Esophagus (tissue), 2 donors: Measurements from ENCODE around the gene RPS5. TPM values are rescaled to one million over a fixed set of nuclear protein-coding genes. Genes with fewer than 3 reads are reported as not detected.
"Not testable (repeated sequence)": the region's sequence is repeated elsewhere in the genome, so short reads cannot be mapped to it uniquely, and the experiment has no call there.

Experiments used
- H3K27ac ChIP-seq, 2 donors: one replicate each; pipeline ENCODE4 v1.5.1; 2013; ENCODE audit warnings: low read depth in 2 of 2, mild to moderate bottlenecking in 2 of 2, inconsistent platforms in 1 of 2, low read length in 1 of 2, moderate library complexity in 1 of 2
- H3K27me3 ChIP-seq, 2 donors: one replicate each; pipeline ENCODE4 v1.6.1; 2013; ENCODE audit warnings: low read length in 2 of 2, control low read depth in 1 of 2, mild to moderate bottlenecking in 1 of 2; ENCODE audit not compliant: insufficient read depth in 2 of 2, control insufficient read depth in 1 of 2
- H3K36me3 ChIP-seq, 2 donors: one replicate each; pipeline ENCODE4 v1.6.1; 2013; ENCODE audit warnings: low read length in 1 of 2; ENCODE audit not compliant: control insufficient read depth in 2 of 2, insufficient read depth in 2 of 2
- H3K4me1 ChIP-seq, 2 donors: one replicate each; pipeline ENCODE4 v1.6.1; 2013; ENCODE audit warnings: low read length in 1 of 2; ENCODE audit not compliant: control insufficient read depth in 2 of 2, insufficient read depth in 2 of 2
- H3K4me3 ChIP-seq, 2 donors: one replicate each; pipeline ENCODE4 v1.5.1; 2013; ENCODE audit warnings: low read length in 2 of 2, mild to moderate bottlenecking in 2 of 2, low read depth in 1 of 2, moderate library complexity in 1 of 2
- H3K9me3 ChIP-seq, 2 donors: one replicate each; pipeline ENCODE4 v1.6.1; 2013; ENCODE audit warnings: mild to moderate bottlenecking in 2 of 2, low read depth in 1 of 2, low read length in 1 of 2, moderate library complexity in 1 of 2; ENCODE audit not compliant: control insufficient read depth in 2 of 2, insufficient read depth in 1 of 2
- WGBS, 2 donors: extraction: QIAGEN DNeasy Blood & Tissue Kit; methylation state at CpG; one replicate each; pipeline ENCODE4 v1.1.7; 2013; 5-methylcytosine and 5-hydroxymethylcytosine counted together
- polyA plus RNA-seq, 2 donors: library from polyadenylated mRNA; stranded (reverse); fragments of 200-250 nt; gene quantifications; one replicate each; pipeline ENCODE4 v1.2.3, GENCODE V29; 2013
- donor health status: healthy with polysubstance abuse.
- donor health status: Bipolar disorder and iron deficiency.

RPS5 gene
- 1,000 to 10,000 TPM in 1 of 2 donors, 100 to 1,000 TPM in 1; 725 to 1,912 TPM for polyA plus RNA-seq

- peak within 1 kb of the TSS; percentile 80 to 84 for H3K4me3 ChIP-seq
- H3K4me1 ChIP-seq, result peaks cover 9 to 18% of the 10 kb centered on the region in 2 donors
- no peaks in the 10 kb centered on the region for H3K27me3 ChIP-seq
- 0 to 1% methylated on average over 64 of the region's 64 CpGs for WGBS, 2 donors
- H3K9me3 ChIP-seq, result no peaks in the 10 kb centered on the region
- H3K36me3 ChIP-seq, result peaks cover 0 to 4% of the 10 kb centered on the region in 2 donors
- H3K27ac ChIP-seq, result peak within 1 kb of the TSS; percentile 98 to 99
Measured at GRCh38 chr19:58386576-58387337, at the start of gene RPS5. Gene RPS5, plus strand, starts transcription at chr19:58387269. Its CDS starts 869 bp downstream, at chr19:58388138.

DNA sequence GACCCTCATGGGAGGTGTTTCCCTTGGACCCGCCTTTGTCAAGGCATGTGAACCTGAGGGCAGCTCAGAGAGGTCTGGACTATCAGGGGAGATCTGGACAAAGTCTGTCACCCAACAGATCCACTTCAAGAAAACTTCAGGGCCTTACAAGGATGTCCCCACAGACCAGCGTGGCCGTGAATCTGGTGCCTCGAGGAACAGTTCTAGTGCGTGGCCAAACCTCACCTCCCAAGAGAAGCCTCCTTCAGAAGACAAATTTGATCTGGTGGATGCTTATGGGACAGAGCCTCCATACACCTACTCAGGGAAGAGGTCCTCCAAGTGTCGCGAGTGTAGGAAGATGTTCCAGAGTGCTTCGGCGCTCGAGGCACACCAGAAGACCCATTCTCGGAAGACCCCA is 48.7 kb upstream of the RPS5 start:
- Histone ChIP-seq H3K4me3 (no peak overlapping the region), H3K27me3 (no peaks in the 10 kb centered on the region), H3K36me3 (peaks cover 19 to 36% of the 10 kb centered on the region in 2 donors), H3K4me1 (no peaks in the 10 kb centered on the region), H3K9me3 (peaks cover 0 to 14% of the 10 kb centered on the region in 2 donors), H3K27ac (no peak overlapping the region)
- WGBS, 2 donors, result 96 to 97% methylated on average over 11 of the region's 11 CpGs

DNA sequence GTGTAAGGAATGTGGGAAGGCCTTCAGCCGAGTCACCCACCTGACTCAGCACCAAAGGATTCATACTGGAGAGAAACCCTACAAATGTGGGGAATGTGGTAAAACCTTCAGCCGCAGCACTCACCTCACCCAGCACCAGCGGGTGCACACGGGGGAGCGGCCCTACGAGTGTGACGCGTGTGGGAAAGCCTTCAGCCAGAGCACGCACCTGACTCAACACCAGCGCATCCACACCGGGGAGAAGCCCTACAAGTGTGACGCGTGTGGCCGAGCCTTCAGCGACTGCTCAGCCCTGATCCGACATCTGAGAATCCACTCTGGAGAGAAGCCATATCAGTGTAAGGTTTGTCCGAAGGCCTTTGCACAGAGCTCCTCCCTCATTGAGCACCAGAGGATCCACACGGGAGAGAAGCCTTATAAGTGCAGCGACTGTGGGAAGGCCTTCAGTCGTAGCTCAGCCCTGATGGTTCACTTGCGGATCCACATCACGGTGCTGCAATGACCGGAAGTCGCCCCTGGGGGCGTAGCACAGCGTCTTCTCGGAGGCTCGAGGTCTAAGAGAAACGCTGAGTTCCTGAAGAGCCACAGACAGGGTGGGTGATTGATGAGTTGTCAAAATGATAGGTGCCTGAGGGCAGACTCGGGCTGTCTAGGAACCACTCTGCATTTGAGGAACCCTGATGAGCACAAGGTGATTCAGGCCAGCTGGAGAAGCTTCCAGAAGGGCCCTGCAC is 48.1 kb upstream of the RPS5 start:
- Histone ChIP-seq H3K36me3 (peaks cover 19 to 36% of the 10 kb centered on the region in 2 donors), H3K4me1 (no peaks in the 10 kb centered on the region)
- WGBS, 2 donors, result 84 to 87% methylated on average over 30 of the region's 30 CpGs

GRCh38 chr19:58345558-58345957 is 41.5 kb upstream of the RPS5 start:
- Histone ChIP-seq H3K4me1 (peaks cover 0 to 5% of the 10 kb centered on the region in 2 donors), H3K9me3 (peaks cover 0 to under 1% of the 10 kb centered on the region in 2 donors), H3K27me3 (peaks cover 0 to 3% of the 10 kb centered on the region in 2 donors), H3K36me3 (no peaks in the 10 kb centered on the region), H3K27ac (no peak overlapping the region), H3K4me3 (no peak overlapping the region)
- 70 to 71% methylated on average over 5 of the region's 5 CpGs for WGBS, 2 donors

More for the DNA sequence above, 48.1 kb upstream of the RPS5 start:
- Histone ChIP-seq H3K9me3 (peaks cover 0 to 14% of the 10 kb centered on the region in 2 donors), H3K27me3 (no peaks in the 10 kb centered on the region), H3K27ac (no peak overlapping the region), H3K4me3 (no peak overlapping the region)

GRCh38 chr19:58346961-58347929 is 39.8 kb upstream of the RPS5 start:
- Histone ChIP-seq H3K27ac (peak overlapping the region; percentile 65 to 68), H3K27me3 (peaks cover 0 to 3% of the 10 kb centered on the region in 2 donors), H3K9me3 (peaks cover 2 to 6% of the 10 kb centered on the region in 2 donors), H3K4me1 (peaks cover 0 to 5% of the 10 kb centered on the region in 2 donors), H3K36me3 (no peaks in the 10 kb centered on the region), H3K4me3 (peak overlapping the region; percentile 32 to 49)
- WGBS, 2 donors, result 5% methylated on average over 68 to 82 of the region's 82 CpGs

DNA sequence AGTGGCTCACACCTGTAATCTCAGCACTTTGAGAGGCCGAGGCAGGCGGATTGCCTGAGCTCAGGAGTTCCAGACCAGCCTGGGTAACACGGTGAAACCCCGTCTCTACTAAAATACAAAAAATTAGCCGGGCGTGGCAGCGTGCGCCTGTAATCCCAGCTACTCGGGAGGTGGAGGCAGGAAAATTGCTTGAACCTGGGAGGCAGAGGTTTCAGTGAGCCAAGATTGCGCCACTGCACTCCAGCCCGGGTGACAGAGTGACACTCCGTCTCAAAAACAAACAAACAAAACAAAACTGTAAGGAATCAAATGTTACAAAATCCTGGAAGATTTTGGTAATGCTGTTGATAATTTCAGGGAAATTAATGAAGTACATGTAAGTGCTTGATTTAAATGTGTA is 39.0 kb upstream of the RPS5 start:
- not testable (repeated sequence) for H3K4me1 ChIP-seq, H3K27me3 ChIP-seq, H3K27ac ChIP-seq, H3K36me3 ChIP-seq, H3K9me3 ChIP-seq
- 15 to 17% methylated on average over 12 of the region's 12 CpGs for WGBS, 2 donors
- peak overlapping the region; percentile 32 to 49 for H3K4me3 ChIP-seq

DNA sequence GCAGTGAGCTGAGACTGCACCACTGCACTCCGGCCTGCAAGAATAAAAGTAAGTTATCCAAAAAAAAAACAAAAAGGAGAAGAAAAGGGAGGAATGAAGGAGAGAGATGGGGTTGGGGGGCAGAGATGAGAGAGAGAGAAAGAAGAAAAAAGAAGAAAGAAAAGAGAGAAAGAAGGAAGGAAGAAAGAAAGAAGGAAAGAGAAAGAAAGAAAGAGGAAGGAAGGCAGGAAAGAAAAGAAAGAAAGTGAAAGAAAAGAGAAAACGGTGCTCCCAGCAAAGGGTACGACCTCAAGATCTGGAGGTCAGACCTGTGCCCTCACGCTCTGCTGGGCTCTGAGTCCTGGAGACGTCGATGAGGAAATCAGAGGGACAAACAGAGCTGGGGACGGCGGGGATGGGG is 37.5 kb upstream of the RPS5 start:
- Histone ChIP-seq H3K9me3 (peaks cover 2 to 6% of the 10 kb centered on the region in 2 donors), H3K4me3 (no peak overlapping the region), H3K4me1 (peaks cover 0 to 5% of the 10 kb centered on the region in 2 donors), H3K27me3 (peaks cover 0 to 3% of the 10 kb centered on the region in 2 donors), H3K27ac (no peak overlapping the region), H3K36me3 (no peaks in the 10 kb centered on the region)
- 58 to 59% methylated on average over 8 of the region's 8 CpGs for WGBS, 2 donors

DNA sequence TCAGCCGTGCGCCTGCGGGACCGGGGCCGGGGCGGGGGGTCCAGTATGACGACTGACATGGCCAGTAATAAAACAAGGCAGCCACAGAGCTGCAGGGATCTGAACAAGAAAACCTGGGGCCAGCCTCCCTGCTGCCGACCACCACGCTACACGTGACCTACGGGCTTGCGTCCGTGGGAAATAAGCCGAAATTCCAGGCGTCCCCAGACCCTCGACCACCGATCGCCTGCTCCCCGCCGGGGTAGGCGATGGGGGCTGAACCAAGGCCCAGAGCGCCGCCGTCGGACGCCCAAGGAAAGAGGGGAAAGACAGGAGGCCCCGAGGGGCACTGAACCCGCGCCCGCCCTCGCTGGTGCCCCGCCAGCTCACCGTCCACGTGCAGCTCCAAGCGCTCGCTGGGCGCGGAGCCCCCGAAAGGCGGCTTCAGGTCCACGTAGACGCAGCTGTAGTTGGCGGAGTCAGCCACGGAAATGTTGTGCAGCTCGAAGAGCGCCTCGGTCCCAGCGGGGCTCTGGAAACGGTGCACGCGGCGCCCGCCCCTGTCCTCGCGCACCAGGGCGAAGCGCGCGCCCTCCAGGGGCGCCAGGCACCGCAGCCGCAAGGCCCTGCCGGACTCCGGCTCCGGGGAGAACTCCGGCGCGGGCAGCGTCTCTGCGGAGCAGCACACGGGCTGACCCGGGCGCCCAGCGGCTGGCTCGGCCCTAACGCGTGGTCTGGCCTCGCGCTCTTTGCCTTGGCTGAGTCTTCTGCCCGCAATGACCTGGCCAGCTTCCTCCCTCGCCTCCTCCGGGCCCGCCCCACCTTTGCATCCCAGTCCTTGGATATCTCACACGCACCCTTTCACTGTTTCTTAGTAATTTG is 36.8 kb upstream of the RPS5 start:
- H3K4me3 ChIP-seq, result no peak overlapping the region
- no peaks in the 10 kb centered on the region for H3K36me3 ChIP-seq
- H3K9me3 ChIP-seq, result peaks cover 2 to 6% of the 10 kb centered on the region in 2 donors
- no peak overlapping the region for H3K27ac ChIP-seq
- WGBS, 2 donors, result 34 to 38% methylated on average over 77 to 84 of the region's 84 CpGs
- H3K4me1 ChIP-seq, result peaks cover 0 to 5% of the 10 kb centered on the region in 2 donors
- peaks cover 0 to 3% of the 10 kb centered on the region in 2 donors for H3K27me3 ChIP-seq
